ENCODE data around the gene ADI1.

The ADI1 gene

GRCh38 chr2:3536682-3537632 is 17.6 kb upstream of the ADI1 start:
- peak; percentile 14 for TF ChIP-seq CTCF (IDR thresholded peaks at IDR 0.05; ENCODE audit: extremely low read depth, missing control alignments)
- DNase-seq (ENCODE audit: low spot score), result peak; percentile 61

GRCh38 chr2:3535794-3536681 is 16.7 kb upstream of the ADI1 start:
- TF ChIP-seq CTCF (IDR thresholded peaks at IDR 0.05; ENCODE audit: extremely low read depth, missing control alignments), result no peak
- peak; percentile 36 for DNase-seq (ENCODE audit: low spot score)

- no peak for DNase-seq (ENCODE audit: low spot score)
- no peak for TF ChIP-seq CTCF (IDR thresholded peaks at IDR 0.05; ENCODE audit: extremely low read depth, missing control alignments)
Observed at GRCh38 chr2:3535467-3535793, 16.1 kb upstream of the ADI1 start.

- no peak for DNase-seq (ENCODE audit: low spot score)
- no peak for TF ChIP-seq CTCF (IDR thresholded peaks at IDR 0.05; ENCODE audit: extremely low read depth, missing control alignments)
Observed at GRCh38 chr2:3534251-3534814, 15.0 kb upstream of the ADI1 start.

- TF ChIP-seq CTCF (IDR thresholded peaks at IDR 0.05; ENCODE audit: extremely low read depth, missing control alignments), result no peak
- no peak for DNase-seq (ENCODE audit: low spot score)
Observed at GRCh38 chr2:3533836-3534235, 14.5 kb upstream of the ADI1 start.

GRCh38 chr2:3532941-3533340 is 13.6 kb upstream of the ADI1 start:
- no peak for TF ChIP-seq CTCF (IDR thresholded peaks at IDR 0.05; ENCODE audit: extremely low read depth, missing control alignments)
- DNase-seq (ENCODE audit: low spot score), result no peak

Measured in GM20000 (cell line).